Activated T-helper 17 cell treated with anti-CD3 and anti-CD28 coated beads, Interleukin-2, amount 50 U/mL, for 72 hours (primary cell): ENCODE data around the gene ZFX. TPM values are rescaled to one million over a fixed set of nuclear protein-coding genes. Genes with fewer than 3 reads are reported as not detected.
A peak's percentile ranks its signal among the peaks of the same experiment; 100 is the strongest.

Experiments
- ATAC-seq: fragments of 150-1000 bp; cut with Tn5 transposase; replicated peaks from 2 replicates; pipeline ENCODE4 v1.10.0; 2021; ENCODE audit warnings: mild to moderate bottlenecking, moderate library complexity
- H3K27ac Mint-ChIP-seq: one replicate; pipeline ENCODE4 v1.8.0; 2022; ENCODE audit warnings: mixed read lengths
- H3K27me3 Mint-ChIP-seq: one replicate; pipeline ENCODE4 v1.8.0; 2022; ENCODE audit warnings: mixed read lengths
- H3K36me3 Mint-ChIP-seq: one replicate; pipeline ENCODE4 v1.8.0; 2022; ENCODE audit warnings: low read depth, mild to moderate bottlenecking, mixed read lengths
- H3K4me1 Mint-ChIP-seq: one replicate; pipeline ENCODE4 v1.8.0; 2022; ENCODE audit warnings: mixed read lengths
- H3K4me3 Mint-ChIP-seq: one replicate; pipeline ENCODE4 v1.8.0; 2022; ENCODE audit warnings: mild to moderate bottlenecking, mixed read lengths
- H3K9me3 Mint-ChIP-seq: one replicate; pipeline ENCODE4 v1.8.0; 2022; ENCODE audit warnings: mixed read lengths
- total RNA-seq, 2 donors: library from RNA; stranded (reverse); gene quantifications; one replicate each; pipeline ENCODE4 v1.2.3, GENCODE V29; 2022

Gene ZFX
- total RNA-seq, 2 donors from 2014 or later, result 41.0 to 42.9 TPM

DNA sequence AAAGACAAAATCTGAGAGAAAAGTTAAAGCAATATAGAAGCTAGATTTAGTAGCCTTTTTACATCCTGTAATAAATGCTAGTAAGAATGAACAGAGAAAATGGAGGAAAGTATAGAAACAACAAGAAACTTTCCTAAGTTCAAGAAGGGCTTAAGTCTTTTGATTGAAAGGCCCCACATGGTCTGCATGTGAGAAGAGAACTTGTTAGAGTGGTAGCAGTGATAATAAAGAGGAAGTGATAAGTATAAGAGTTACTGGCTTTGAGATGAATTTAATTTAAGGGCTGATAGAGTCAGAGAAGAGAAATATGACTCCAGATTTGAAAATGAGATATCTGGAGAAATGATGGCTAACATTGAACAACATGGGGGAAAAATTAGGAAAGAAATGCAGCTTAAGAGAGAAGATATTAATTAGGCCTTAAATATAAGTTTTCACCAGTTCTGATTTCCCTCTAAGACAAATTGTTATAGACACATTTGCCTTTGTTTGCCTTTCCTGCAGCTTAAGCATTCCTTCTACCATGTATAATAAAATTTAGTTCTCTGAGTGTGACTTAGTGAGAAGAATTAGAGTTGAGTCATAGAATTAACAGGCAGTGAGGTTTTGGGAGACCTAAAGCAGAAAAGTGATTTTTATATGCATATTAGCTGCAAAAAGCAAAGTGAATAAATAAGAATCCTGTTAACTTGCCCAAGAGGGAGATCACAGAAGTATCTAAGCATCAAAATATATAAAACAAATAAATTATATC, 18.4 kb downstream of the ZFX start:
- Mint-ChIP-seq H3K4me1 (peaks cover 32% of the 10 kb centered on the region), H3K27me3 (no peaks in the 10 kb centered on the region), H3K4me3 (peak overlapping the region; percentile 84), H3K36me3 (peaks cover 66% of the 10 kb centered on the region), H3K27ac (peak overlapping the region; percentile 97), H3K9me3 (no peaks in the 10 kb centered on the region)
- no peak for ATAC-seq

DNA sequence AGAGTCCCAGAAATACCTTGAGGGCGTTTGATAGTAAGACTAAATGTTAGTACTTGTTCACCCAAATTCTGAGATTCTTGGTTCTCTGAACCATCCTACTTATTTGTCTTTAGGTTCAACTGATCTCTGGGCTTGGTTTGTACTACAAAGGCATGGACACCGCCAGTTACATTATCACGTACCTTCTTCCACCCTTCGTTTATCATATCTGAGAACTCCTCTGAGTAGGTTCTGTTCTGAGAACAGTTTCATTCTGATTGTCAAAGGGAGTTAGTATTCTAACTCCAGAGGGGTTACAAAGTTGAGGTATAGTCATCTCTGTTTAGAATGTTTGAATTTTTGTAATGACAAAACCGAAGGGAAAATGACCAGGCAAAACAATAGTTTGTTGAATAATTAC, 19.3 kb downstream of the ZFX start:
- H3K27me3 Mint-ChIP-seq, result no peaks in the 10 kb centered on the region
- H3K4me1 Mint-ChIP-seq, result peaks cover 32% of the 10 kb centered on the region
- peak overlapping the region; percentile 97 for H3K27ac Mint-ChIP-seq
- ATAC-seq, result peak; percentile 94
- peak overlapping the region; percentile 84 for H3K4me3 Mint-ChIP-seq
- peaks cover 71% of the 10 kb centered on the region for H3K36me3 Mint-ChIP-seq
- no peaks in the 10 kb centered on the region for H3K9me3 Mint-ChIP-seq

DNA sequence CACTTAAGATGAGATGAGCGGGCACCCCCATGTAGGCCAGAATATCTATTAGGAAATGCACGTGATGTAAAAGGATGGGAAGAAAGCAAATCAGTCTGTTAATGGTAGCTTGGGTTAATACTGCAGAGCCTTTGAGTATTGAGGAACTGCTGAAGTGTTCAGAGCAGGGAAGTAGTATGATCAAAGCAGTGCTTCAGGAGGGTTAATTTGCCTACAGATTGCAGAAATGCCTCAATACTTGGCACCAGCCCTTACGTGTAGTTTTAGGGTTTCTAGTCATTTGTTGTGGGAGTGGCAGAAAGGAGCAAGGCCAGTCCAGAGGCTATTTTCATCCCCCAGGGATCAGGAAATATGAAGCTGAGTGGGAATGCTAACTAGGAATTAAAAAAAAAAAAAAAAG, 19.7 kb downstream of the ZFX start:
- Mint-ChIP-seq H3K36me3 (peaks cover 70% of the 10 kb centered on the region), H3K27me3 (no peaks in the 10 kb centered on the region), H3K9me3 (no peaks in the 10 kb centered on the region), H3K4me1 (peaks cover 32% of the 10 kb centered on the region), H3K27ac (peak overlapping the region; percentile 97), H3K4me3 (peak overlapping the region; percentile 84)
- peak; percentile 51 for ATAC-seq

DNA sequence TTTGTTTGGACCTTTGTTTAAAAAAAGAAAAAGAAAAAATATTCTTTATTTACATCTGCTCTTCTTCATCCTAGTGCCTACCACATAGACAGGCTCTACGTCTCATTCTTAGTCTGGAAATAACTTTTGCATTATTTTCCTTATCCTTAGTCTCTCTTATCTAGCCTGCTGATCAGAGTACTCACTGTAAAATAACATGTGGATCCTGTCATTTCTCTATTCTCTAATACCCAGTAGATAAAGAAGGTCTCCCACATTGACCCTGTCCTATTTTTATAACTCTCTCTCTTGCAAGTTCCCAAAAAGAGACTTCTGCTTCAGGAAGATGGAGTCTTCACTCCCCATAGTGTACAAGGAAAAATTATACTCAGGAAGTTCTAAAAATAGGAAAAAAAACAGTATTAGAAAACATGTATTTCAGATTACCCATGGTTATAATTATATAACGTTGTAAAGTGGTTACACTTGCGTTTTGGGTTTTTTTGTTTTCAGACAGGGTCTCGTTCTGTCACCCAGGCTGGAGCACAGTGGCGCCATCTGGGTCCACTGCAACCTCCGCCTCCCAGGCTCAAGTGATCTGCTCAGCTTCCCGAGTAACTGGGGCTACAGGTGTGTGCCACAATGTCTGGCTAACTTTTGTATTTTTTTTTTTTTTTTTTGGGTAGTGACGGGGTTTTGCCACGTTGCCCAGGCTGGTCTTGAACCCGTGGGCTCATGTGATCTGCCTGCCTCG, 23.8 kb downstream of the ZFX start:
- H3K27ac Mint-ChIP-seq, result no peak overlapping the region
- peaks cover 25% of the 10 kb centered on the region for H3K4me1 Mint-ChIP-seq
- H3K4me3 Mint-ChIP-seq, result no peak overlapping the region

DNA sequence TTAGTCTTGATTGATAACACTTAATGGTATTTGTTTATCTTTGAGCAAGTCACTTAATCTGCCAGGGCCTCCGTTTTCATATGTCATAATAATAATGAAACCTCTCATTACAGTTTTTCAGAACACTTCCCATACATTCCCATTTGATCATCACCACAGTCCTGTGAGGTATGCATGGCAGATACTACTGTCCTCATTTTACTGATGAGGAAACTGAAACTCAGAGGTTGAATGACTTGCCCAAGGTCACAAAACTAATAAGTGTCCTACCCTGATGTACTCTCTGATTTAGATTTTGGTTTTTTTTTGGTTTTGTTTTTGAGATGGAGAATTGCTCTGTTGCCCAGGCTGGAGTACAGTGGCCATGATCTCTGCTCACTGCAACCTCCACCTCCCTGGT, 25.7 kb downstream of the ZFX start:
- Mint-ChIP-seq H3K27me3 (no peaks in the 10 kb centered on the region), H3K9me3 (no peaks in the 10 kb centered on the region), H3K4me3 (peak overlapping the region; percentile 33), H3K4me1 (peaks cover 11% of the 10 kb centered on the region), H3K36me3 (peaks cover 59% of the 10 kb centered on the region), H3K27ac (peak overlapping the region; percentile 78)
- peak; percentile 94 for ATAC-seq

More for the DNA sequence above, 23.8 kb downstream of the ZFX start:
- Mint-ChIP-seq H3K9me3 (no peaks in the 10 kb centered on the region), H3K27me3 (no peaks in the 10 kb centered on the region), H3K36me3 (peaks cover 75% of the 10 kb centered on the region)
- ATAC-seq, result no peak

DNA sequence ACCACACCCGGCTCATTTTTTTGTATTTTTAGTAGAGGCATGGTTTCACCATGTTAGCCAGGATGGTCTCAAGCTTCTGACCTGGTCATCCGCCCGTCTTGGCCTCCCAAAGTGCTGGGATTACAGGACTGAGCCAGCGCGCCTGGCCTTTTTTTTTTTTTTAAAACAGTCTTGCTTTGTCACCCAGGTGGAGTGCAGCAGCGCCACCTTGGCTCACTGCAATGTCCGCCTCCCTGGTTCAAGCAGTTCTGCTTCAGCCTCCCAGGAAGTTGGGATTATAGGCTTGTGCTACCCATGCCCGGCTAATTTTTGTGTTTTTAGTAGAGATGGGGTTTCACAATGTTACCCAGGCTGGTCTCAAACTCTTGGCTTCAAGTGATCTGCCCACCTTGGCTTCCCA, 28.9 kb downstream of the ZFX start:
- Mint-ChIP-seq H3K4me1 (peaks cover 5% of the 10 kb centered on the region), H3K36me3 (peaks cover 36% of the 10 kb centered on the region), H3K9me3 (no peaks in the 10 kb centered on the region), H3K27ac (no peak overlapping the region), H3K4me3 (no peak overlapping the region), H3K27me3 (no peaks in the 10 kb centered on the region)
- no peak for ATAC-seq

DNA sequence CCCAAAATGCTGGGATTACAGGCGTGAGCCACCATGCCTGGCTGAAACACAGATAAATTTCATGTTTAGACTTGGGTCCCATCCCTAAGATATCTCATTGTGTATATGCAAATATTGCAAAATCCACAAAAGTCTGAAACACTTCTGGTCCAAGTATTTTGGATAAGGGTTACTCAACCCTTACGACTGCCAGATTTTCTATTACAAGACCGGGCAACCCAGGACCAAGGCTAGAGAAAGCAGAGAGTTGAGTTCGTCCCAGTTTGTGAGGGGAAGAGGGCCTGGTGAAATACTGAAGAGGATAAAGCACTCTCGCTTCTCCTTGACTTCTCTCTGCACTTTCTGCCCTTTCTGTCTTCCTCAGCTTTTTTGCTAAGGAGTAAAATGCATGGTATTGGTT, 34.5 kb downstream of the ZFX start:
- H3K27me3 Mint-ChIP-seq, result no peaks in the 10 kb centered on the region
- peaks cover 46% of the 10 kb centered on the region for H3K36me3 Mint-ChIP-seq
- H3K27ac Mint-ChIP-seq, result no peak overlapping the region
- peaks cover 10% of the 10 kb centered on the region for H3K4me1 Mint-ChIP-seq
- no peak overlapping the region for H3K4me3 Mint-ChIP-seq
- ATAC-seq, result no peak
- H3K9me3 Mint-ChIP-seq, result no peaks in the 10 kb centered on the region

DNA sequence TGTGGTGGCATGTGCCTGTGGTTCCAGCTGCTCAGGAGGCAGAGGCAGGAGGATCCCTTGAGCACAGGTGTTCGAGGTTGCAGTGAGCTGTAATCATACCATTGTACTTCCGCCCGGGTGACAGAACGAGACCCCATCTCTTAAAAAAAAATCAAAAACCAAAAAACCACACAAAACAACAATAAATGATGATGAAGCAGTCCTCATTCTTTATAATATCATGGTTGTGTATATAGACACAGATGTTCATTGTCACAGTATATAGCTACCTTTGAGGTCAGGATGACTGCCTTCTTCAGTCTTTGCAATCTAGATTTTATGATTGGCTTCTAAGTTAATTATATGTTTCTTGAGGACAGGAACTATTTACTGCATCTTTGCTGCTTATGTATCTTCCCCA, 37.0 kb downstream of the ZFX start:
- H3K27me3 Mint-ChIP-seq, result no peaks in the 10 kb centered on the region
- H3K9me3 Mint-ChIP-seq, result no peaks in the 10 kb centered on the region
- ATAC-seq, result no peak
- no peak overlapping the region for H3K4me3 Mint-ChIP-seq
- H3K4me1 Mint-ChIP-seq, result peaks cover 10% of the 10 kb centered on the region
- peaks cover 56% of the 10 kb centered on the region for H3K36me3 Mint-ChIP-seq
- no peak overlapping the region for H3K27ac Mint-ChIP-seq

DNA sequence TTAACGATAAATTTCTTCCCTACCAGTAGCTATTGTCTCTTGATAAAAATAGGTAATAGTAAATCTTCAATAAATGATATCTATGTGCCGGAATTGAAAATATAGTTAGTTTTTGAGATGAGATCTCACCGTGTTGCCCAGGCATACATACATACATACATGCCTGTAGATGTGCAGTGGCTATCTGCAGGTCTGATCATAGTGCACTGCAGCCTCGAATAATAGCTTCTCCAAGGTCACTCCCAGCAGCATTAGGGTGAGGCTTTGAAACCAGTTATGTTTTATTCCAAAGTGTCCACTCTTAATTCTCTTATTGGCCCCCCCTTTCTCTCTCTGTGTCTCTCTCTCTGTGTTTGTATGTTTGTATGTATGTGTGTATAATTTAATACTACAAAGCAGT, 37.5 kb downstream of the ZFX start:
- H3K4me1 Mint-ChIP-seq, result peaks cover 11% of the 10 kb centered on the region
- no peak overlapping the region for H3K4me3 Mint-ChIP-seq
- H3K9me3 Mint-ChIP-seq, result no peaks in the 10 kb centered on the region
- peaks cover 56% of the 10 kb centered on the region for H3K36me3 Mint-ChIP-seq
- H3K27me3 Mint-ChIP-seq, result no peaks in the 10 kb centered on the region
- ATAC-seq, result no peak
- H3K27ac Mint-ChIP-seq, result no peak overlapping the region

DNA sequence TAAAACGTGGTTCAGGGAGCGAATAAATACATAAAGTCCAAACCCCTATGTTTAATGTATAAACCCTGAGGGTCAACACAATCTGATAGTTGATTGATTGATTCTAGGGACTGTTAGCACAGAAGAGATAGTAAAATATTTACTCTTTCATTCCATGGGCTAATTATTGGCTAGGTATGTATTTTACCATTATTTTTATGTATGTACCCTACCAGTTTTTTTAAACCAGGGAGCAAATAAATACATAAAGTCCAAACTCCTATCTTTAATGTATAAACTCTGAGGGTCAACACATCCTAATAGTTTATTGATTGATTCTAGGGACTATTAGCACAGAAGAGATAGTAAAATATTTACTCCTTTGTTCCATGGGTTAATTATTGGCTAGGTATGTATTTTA, 40.0 kb downstream of the ZFX start:
- Mint-ChIP-seq H3K4me1 (peaks cover 19% of the 10 kb centered on the region), H3K36me3 (peaks cover 71% of the 10 kb centered on the region), H3K9me3 (no peaks in the 10 kb centered on the region), H3K27ac (no peak overlapping the region), H3K4me3 (no peak overlapping the region), H3K27me3 (no peaks in the 10 kb centered on the region)
- no peak for ATAC-seq

DNA sequence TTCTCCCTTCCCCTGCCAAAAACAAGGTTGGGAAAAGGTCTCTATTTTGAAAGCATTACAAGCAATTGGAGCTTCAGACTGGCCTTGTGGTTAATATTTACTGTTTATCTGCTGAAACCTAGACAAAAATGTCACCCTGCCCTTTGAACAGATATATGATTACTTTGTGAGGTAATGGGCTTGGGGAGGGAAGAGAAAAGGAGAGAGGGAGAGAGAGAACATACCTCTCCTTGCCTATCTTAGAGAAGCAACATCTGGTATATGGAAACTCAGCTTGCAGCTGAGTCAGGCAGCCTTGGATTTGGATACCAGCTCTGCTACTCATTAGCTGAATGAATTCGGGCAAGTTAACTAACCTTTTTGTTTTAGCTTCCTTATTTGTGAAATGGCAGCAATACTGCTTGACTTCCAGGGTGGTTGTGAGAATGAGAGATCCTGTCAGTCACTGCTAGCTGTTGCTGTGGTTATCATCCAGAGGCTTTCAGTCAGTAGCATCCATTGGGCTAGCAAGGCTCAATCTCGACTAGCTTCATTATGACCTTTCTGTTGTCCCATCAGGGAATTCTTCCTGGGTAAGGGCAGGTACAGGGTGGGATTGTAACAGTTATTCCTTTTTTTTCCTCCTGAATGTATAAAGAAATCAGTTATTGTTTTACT, 41.1 kb downstream of the ZFX start:
- Mint-ChIP-seq H3K4me3 (no peak overlapping the region), H3K36me3 (peaks cover 69% of the 10 kb centered on the region), H3K27me3 (no peaks in the 10 kb centered on the region), H3K9me3 (no peaks in the 10 kb centered on the region), H3K27ac (no peak overlapping the region), H3K4me1 (peaks cover 19% of the 10 kb centered on the region)
- no peak for ATAC-seq

DNA sequence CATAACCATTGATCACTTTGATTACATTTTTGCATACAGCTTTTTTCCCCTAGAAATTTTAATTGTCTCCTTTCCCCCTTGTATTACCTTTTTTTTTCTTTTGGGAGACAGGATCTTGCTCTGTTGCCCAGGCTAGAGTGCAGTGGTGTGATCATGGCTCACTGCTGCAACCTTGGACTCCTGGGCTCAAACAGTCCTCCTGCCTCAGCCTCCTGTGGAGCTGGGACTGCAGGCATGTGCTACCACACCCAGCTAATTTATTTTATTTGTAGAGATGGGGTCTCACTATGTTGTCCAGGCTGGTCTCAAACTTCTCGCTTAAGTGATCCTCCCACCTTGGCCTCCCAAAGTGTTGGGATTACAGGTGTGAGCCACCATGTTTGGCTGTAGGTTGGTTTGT, 47.0 kb downstream of the ZFX start:
- ATAC-seq, result no peak
- H3K4me1 Mint-ChIP-seq, result peaks cover 25% of the 10 kb centered on the region
- no peak overlapping the region for H3K4me3 Mint-ChIP-seq
- no peak overlapping the region for H3K27ac Mint-ChIP-seq
- no peaks in the 10 kb centered on the region for H3K27me3 Mint-ChIP-seq
- no peaks in the 10 kb centered on the region for H3K9me3 Mint-ChIP-seq
- peaks cover 60% of the 10 kb centered on the region for H3K36me3 Mint-ChIP-seq

DNA sequence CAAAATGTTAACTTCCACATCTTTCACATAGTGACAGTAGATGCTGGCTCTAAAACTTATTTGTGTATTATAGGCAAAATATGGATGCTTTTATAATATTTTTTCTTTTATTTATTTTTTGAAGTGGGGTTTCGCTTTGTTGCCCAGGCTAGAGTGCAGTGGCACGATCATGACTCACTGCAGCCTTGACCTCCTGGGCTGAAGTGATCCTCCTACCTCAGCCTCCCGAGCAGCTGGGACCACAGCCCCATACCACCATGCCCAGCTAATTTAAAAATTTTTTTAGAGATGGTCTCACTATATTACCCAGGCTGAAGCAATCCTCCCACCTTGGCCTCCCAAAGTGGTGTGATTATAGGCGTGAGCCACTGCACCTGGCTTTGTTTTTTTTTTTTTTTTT, 48.6 kb downstream of the ZFX start:
- ATAC-seq, result no peak
- Mint-ChIP-seq H3K27me3 (no peaks in the 10 kb centered on the region), H3K36me3 (peaks cover 65% of the 10 kb centered on the region), H3K27ac (no peak overlapping the region), H3K9me3 (no peaks in the 10 kb centered on the region), H3K4me1 (peaks cover 34% of the 10 kb centered on the region), H3K4me3 (no peak overlapping the region)

DNA sequence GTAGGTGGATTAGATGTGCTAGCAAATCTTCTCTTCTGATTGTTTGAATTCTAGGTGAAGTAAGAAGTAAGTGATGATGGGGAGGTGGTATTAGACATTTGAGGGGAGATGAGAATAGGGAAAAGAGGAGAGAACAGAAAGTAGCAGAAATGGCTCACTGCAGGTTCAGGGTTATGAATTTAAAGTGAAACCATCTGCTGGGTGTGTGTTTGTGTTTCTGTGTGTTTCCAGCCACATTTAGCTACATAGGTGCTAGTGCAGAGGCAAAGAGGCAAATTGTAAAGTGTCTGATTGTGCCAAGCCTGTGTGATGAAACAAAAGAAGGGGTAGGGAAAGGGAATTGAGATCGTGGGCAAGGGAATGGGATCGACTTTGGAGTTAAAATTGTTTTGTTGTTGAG, 50.6 kb downstream of the ZFX start:
- Mint-ChIP-seq H3K27me3 (no peaks in the 10 kb centered on the region), H3K36me3 (peaks cover 69% of the 10 kb centered on the region), H3K27ac (peak overlapping the region; percentile 14), H3K4me1 (peaks cover 39% of the 10 kb centered on the region), H3K9me3 (no peaks in the 10 kb centered on the region), H3K4me3 (peak overlapping the region; percentile 44)
- ATAC-seq, result peak; percentile 13

DNA sequence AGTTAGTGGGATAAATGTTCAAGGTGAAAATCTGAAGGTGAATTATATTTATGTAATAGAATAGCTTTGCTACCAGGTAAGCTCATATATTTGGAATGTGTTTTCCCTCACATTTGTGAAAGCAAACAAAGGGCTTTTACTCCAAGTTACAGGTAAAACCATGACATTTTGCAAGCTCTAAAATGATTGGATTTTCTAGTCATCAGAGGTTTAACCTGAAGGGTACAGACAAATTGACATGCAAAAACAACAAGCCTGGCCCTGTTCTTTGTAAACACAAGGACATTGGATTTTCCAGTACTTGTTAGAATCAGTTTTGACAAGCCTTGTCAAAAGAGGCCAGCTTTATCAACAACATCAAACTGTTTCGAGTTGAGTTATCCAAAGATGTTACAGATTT, 51.7 kb downstream of the ZFX start:
- peaks cover 39% of the 10 kb centered on the region for H3K4me1 Mint-ChIP-seq

More for the DNA sequence above, 51.7 kb downstream of the ZFX start:
- Mint-ChIP-seq H3K4me3 (no peak overlapping the region), H3K9me3 (no peaks in the 10 kb centered on the region), H3K27ac (no peak overlapping the region), H3K27me3 (no peaks in the 10 kb centered on the region), H3K36me3 (peaks cover 69% of the 10 kb centered on the region)
- ATAC-seq, result no peak
